GM23338 (cell line): ENCODE measurements around the gene C1orf87.

ENCODE experiments used
- CREB1 ChIP-seq: fragments of 250-450 bp; sonication (Bioruptor Pico); IDR thresholded peaks from 2 replicates; pipeline ENCODE4 v1.5.0; 2020; ENCODE audit warnings: low read depth, mild to moderate bottlenecking, moderate library complexity
- EZH2 ChIP-seq: fragments of 200-600 bp; sonication (generic); IDR thresholded peaks from one replicate; pipeline ENCODE4 v1.8.0; 2017; ENCODE audit warnings: antibody characterized with exemption, mild to moderate bottlenecking, low read depth; ENCODE audit not compliant: unreplicated experiment
- POLR2AphosphoS5 ChIP-seq: IDR thresholded peaks from 2 replicates; pipeline ENCODE4 v1.6.1; 2016; ENCODE audit warnings: antibody characterized with exemption, low read depth
- ZNF331 ChIP-seq: fragments of 250-450 bp; sonication (Bioruptor Pico); IDR thresholded peaks from 2 replicates; pipeline ENCODE4 v1.5.0; 2020; ENCODE audit warnings: low read depth, mild to moderate bottlenecking, moderate library complexity
- TF ChIP-seq, protein P1 (sequence below), 2 experiments: fragments of 200-600 bp in 1 of 2; sonication (generic) in 1 of 2; conservative IDR thresholded peaks; 2 replicates each; pipeline versions ENCODE4 v1.5.1 to v1.6.1; 2016 to 2017; ENCODE audit warnings: antibody characterized with exemption in 2 of 2, low read depth in 2 of 2, mild to moderate bottlenecking in 2 of 2, moderate library complexity in 1 of 2
- TF ChIP-seq, protein P2 (sequence below): IDR thresholded peaks from one replicate; pipeline ENCODE4 v1.6.1; 2018; ENCODE audit warnings: antibody characterized with exemption; ENCODE audit not compliant: unreplicated experiment
- TF ChIP-seq, protein P3 (sequence below): IDR thresholded peaks from 2 replicates; pipeline ENCODE4 v1.6.1; 2016; ENCODE audit warnings: antibody characterized with exemption

DNA sequence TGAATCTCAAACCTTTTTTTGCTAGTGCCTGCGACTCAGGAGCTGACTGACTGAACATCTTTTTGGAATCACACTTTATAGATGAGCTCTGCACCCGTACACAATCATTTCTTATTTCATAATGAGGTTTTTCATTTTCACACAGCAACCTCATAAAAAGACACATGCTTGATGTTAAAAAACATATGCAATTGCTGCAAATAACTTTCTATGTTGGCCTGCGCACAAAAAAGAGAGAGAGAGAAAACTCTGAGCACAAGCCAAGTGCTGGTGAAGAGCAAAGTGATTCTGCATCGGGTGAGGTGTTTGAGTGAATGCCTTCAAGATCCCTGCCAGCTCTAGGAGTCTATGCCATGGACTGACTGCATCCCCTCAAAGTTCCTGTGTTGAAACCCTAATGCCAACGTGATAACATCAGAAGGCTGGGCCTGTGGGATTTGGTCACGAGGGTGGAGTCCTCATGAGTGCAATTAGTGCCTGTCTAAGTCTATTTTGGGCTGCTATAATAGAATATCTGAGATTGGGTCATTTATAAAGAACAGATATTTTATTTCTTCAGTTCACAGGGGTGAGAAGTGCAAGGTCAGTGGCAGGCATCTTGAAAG is 36.6 kb downstream of the C1orf87 start:
- TF ChIP-seq POLR2AphosphoS5 (no peak), CREB1 (CRISPR knock-in tag) (no peak), ZNF331 (CRISPR knock-in tag) (no peak), EZH2 (no peak)
- TF ChIP-seq, protein P1, sequence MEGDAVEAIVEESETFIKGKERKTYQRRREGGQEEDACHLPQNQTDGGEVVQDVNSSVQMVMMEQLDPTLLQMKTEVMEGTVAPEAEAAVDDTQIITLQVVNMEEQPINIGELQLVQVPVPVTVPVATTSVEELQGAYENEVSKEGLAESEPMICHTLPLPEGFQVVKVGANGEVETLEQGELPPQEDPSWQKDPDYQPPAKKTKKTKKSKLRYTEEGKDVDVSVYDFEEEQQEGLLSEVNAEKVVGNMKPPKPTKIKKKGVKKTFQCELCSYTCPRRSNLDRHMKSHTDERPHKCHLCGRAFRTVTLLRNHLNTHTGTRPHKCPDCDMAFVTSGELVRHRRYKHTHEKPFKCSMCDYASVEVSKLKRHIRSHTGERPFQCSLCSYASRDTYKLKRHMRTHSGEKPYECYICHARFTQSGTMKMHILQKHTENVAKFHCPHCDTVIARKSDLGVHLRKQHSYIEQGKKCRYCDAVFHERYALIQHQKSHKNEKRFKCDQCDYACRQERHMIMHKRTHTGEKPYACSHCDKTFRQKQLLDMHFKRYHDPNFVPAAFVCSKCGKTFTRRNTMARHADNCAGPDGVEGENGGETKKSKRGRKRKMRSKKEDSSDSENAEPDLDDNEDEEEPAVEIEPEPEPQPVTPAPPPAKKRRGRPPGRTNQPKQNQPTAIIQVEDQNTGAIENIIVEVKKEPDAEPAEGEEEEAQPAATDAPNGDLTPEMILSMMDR (conservative IDR thresholded peaks at IDR 0.05; ENCODE audit: low read depth in 2 of 2): no peak
- TF ChIP-seq, protein P2, sequence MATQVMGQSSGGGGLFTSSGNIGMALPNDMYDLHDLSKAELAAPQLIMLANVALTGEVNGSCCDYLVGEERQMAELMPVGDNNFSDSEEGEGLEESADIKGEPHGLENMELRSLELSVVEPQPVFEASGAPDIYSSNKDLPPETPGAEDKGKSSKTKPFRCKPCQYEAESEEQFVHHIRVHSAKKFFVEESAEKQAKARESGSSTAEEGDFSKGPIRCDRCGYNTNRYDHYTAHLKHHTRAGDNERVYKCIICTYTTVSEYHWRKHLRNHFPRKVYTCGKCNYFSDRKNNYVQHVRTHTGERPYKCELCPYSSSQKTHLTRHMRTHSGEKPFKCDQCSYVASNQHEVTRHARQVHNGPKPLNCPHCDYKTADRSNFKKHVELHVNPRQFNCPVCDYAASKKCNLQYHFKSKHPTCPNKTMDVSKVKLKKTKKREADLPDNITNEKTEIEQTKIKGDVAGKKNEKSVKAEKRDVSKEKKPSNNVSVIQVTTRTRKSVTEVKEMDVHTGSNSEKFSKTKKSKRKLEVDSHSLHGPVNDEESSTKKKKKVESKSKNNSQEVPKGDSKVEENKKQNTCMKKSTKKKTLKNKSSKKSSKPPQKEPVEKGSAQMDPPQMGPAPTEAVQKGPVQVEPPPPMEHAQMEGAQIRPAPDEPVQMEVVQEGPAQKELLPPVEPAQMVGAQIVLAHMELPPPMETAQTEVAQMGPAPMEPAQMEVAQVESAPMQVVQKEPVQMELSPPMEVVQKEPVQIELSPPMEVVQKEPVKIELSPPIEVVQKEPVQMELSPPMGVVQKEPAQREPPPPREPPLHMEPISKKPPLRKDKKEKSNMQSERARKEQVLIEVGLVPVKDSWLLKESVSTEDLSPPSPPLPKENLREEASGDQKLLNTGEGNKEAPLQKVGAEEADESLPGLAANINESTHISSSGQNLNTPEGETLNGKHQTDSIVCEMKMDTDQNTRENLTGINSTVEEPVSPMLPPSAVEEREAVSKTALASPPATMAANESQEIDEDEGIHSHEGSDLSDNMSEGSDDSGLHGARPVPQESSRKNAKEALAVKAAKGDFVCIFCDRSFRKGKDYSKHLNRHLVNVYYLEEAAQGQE: no peak
- TF ChIP-seq, protein P3, sequence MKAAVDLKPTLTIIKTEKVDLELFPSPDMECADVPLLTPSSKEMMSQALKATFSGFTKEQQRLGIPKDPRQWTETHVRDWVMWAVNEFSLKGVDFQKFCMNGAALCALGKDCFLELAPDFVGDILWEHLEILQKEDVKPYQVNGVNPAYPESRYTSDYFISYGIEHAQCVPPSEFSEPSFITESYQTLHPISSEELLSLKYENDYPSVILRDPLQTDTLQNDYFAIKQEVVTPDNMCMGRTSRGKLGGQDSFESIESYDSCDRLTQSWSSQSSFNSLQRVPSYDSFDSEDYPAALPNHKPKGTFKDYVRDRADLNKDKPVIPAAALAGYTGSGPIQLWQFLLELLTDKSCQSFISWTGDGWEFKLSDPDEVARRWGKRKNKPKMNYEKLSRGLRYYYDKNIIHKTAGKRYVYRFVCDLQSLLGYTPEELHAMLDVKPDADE: no peak
